ENCODE measurements around the gene EDN1. TPM values are rescaled to one million over a fixed set of nuclear protein-coding genes. Genes with fewer than 3 reads are reported as not detected.

EDN1 gene
- total RNA-seq, 4 donors from 2014 or later, result 3.0 to 11.8 (median 5.9) TPM

DNA sequence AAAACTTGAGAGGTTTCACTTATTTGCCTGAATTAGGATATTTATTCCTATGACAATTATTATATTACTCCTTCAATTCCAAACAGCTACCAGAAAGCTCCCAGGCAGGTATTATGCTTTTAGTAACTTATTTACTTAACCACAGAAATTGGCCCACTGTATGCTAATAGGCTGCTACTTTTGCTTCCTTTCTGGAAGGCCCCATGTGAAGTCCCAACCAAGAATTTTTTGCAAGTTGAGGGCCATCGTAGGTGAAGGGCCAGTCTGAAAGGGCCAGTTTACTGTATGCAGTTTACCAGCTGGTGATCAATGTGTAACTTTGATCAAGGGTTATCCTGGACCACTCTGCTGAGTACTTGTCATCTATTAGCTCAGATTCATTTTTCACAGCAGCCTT is 45.0 kb downstream of the EDN1 start:
- DNase-seq, result no peak
- Histone ChIP-seq H3K27ac (no peak overlapping the region), H3K9me3 (no peaks in the 10 kb centered on the region), H3K4me3 (no peak overlapping the region), H3K36me3 (no peaks in the 10 kb centered on the region), H3K4me1 (no peaks in the 10 kb centered on the region), H3K27me3 (no peaks in the 10 kb centered on the region)
- TF ChIP-seq, protein P1, sequence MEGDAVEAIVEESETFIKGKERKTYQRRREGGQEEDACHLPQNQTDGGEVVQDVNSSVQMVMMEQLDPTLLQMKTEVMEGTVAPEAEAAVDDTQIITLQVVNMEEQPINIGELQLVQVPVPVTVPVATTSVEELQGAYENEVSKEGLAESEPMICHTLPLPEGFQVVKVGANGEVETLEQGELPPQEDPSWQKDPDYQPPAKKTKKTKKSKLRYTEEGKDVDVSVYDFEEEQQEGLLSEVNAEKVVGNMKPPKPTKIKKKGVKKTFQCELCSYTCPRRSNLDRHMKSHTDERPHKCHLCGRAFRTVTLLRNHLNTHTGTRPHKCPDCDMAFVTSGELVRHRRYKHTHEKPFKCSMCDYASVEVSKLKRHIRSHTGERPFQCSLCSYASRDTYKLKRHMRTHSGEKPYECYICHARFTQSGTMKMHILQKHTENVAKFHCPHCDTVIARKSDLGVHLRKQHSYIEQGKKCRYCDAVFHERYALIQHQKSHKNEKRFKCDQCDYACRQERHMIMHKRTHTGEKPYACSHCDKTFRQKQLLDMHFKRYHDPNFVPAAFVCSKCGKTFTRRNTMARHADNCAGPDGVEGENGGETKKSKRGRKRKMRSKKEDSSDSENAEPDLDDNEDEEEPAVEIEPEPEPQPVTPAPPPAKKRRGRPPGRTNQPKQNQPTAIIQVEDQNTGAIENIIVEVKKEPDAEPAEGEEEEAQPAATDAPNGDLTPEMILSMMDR (IDR thresholded peaks at IDR 0.05), result no peak
- TF ChIP-seq POLR2A (IDR thresholded peaks at IDR 0.05), result no peak
- WGBS, 2 donors, result 55 to 87% methylated on average over 1 of the region's 1 CpG
- intact Hi-C loops (cut with DNase I), result no loop called here

DNA sequence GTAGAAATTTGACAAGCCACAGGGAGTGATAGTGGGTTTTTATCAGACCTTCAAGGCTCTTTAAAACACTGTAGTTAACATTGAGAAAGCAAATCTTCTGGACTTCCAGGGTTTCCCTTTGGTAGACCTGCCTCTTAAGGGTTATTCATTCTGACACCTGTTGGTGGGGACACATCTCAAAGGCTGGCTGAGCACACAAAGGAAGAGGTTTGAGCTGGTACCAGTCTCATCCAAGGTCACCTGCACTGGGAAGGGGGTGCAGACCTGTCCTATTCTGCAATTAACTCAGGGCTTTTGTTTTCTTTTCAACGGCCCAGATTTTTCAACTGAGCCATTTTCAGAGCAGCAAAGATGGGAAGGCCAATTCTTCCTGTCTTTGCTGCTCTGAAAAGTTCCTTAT is 45.6 kb downstream of the EDN1 start:
- 64 to 67% methylated on average over 1 of the region's 1 CpG for WGBS, 2 donors
- Histone ChIP-seq H3K36me3 (no peaks in the 10 kb centered on the region), H3K9me3 (no peaks in the 10 kb centered on the region), H3K4me3 (no peak overlapping the region), H3K27ac (no peak overlapping the region), H3K27me3 (no peaks in the 10 kb centered on the region), H3K4me1 (no peaks in the 10 kb centered on the region)
- intact Hi-C loops (cut with DNase I), result no loop called here
- TF ChIP-seq, protein P1 (IDR thresholded peaks at IDR 0.05), result no peak
- TF ChIP-seq POLR2A (IDR thresholded peaks at IDR 0.05), result no peak
- DNase-seq, result no peak

- Histone ChIP-seq H3K4me1 (no peaks in the 10 kb centered on the region), H3K27ac (no peak overlapping the region), H3K9me3 (no peaks in the 10 kb centered on the region), H3K27me3 (no peaks in the 10 kb centered on the region), H3K36me3 (no peaks in the 10 kb centered on the region), H3K4me3 (no peak overlapping the region)
- no peak for TF ChIP-seq POLR2A (IDR thresholded peaks at IDR 0.05)
- TF ChIP-seq, protein P1 (IDR thresholded peaks at IDR 0.05), result no peak
- WGBS, 2 donors, result 88% methylated on average over 3 to 5 of the region's 5 CpGs
- intact Hi-C loops (cut with DNase I), result no loop called here
- DNase-seq, result no peak
Observed at GRCh38 chr6:12336121-12336971, 46.2 kb downstream of the EDN1 start.

GRCh38 chr6:12339022-12339421 is 48.9 kb downstream of the EDN1 start:
- DNase-seq, result no peak
- no peak for TF ChIP-seq POLR2A (IDR thresholded peaks at IDR 0.05)
- TF ChIP-seq, protein P1 (IDR thresholded peaks at IDR 0.05), result no peak

GRCh38 chr6:12339808-12340487 is 49.8 kb downstream of the EDN1 start:
- H3K36me3 ChIP-seq, result no peaks in the 10 kb centered on the region
- no peaks in the 10 kb centered on the region for H3K27me3 ChIP-seq
- no peak overlapping the region for H3K27ac ChIP-seq
- DNase-seq, result no peak
- intact Hi-C loops (cut with DNase I), result no loop called here
- no peaks in the 10 kb centered on the region for H3K9me3 ChIP-seq
- no peak overlapping the region for H3K4me3 ChIP-seq
- 69 to 70% methylated on average over 4 to 11 of the region's 12 CpGs for WGBS, 2 donors
- no peaks in the 10 kb centered on the region for H3K4me1 ChIP-seq
- no peak for TF ChIP-seq POLR2A (IDR thresholded peaks at IDR 0.05)
- TF ChIP-seq, protein P1 (IDR thresholded peaks at IDR 0.05), result no peak

More at GRCh38 chr6:12339022-12339421, 48.9 kb downstream of the EDN1 start:
- H3K4me1 ChIP-seq, result no peaks in the 10 kb centered on the region
- H3K27ac ChIP-seq, result no peak overlapping the region
- intact Hi-C loops (cut with DNase I), result no loop called here
- H3K36me3 ChIP-seq, result no peaks in the 10 kb centered on the region
- no peaks in the 10 kb centered on the region for H3K27me3 ChIP-seq
- no peaks in the 10 kb centered on the region for H3K9me3 ChIP-seq
- H3K4me3 ChIP-seq, result no peak overlapping the region
- WGBS, 2 donors, result 95 to 97% methylated on average over 3 of the region's 3 CpGs
